ENCODE results near the gene CKMT1A.

DNA sequence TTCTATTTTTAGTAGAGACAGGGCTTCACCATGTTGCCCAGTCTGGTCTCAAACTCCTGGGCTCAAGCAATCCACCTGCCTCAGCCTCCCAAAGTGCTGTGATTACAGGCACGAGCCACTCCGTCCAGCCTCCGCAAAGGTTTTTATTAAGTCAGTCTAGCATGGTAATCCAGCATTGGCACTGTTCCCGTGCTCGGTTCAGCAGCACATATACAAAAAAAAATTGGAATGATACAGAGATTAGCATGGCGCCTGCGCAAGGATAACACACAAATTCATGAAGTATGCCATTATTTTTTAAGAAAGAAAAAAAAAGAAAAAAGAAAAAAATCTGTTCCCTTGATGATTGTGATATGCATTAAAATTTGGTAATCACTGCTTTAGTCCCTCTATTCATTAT, 8.5 kb downstream of the CKMT1A start:
- TF ChIP-seq, protein P1, sequence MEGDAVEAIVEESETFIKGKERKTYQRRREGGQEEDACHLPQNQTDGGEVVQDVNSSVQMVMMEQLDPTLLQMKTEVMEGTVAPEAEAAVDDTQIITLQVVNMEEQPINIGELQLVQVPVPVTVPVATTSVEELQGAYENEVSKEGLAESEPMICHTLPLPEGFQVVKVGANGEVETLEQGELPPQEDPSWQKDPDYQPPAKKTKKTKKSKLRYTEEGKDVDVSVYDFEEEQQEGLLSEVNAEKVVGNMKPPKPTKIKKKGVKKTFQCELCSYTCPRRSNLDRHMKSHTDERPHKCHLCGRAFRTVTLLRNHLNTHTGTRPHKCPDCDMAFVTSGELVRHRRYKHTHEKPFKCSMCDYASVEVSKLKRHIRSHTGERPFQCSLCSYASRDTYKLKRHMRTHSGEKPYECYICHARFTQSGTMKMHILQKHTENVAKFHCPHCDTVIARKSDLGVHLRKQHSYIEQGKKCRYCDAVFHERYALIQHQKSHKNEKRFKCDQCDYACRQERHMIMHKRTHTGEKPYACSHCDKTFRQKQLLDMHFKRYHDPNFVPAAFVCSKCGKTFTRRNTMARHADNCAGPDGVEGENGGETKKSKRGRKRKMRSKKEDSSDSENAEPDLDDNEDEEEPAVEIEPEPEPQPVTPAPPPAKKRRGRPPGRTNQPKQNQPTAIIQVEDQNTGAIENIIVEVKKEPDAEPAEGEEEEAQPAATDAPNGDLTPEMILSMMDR (IDR thresholded peaks at IDR 0.05), result no peak
- TF ChIP-seq POLR2A (IDR thresholded peaks at IDR 0.05), result no peak
